GM06990 (cell line): ENCODE measurements around the gene ZNF48.

ENCODE experiments used
- DNase-seq: peaks from one replicate; pipeline ENCODE4 v3.0.0-alpha.2; 2011; ENCODE audit not compliant: insufficient read length; ENCODE audit errors: extremely low read depth
- H3K27me3 ChIP-seq: replicated peaks from 2 replicates; pipeline ENCODE4 v1.6.0; 2011; ENCODE audit warnings: low read length; ENCODE audit not compliant: control insufficient read depth, insufficient read depth
- H3K36me3 ChIP-seq: 2 replicates; pipeline ENCODE4 v1.5.1; 2011; ENCODE audit warnings: low read length; ENCODE audit not compliant: control insufficient read depth, insufficient read depth
- H3K4me3 ChIP-seq: replicated peaks from 2 replicates; pipeline ENCODE4 v1.5.1; 2011; ENCODE audit warnings: low read depth, mild to moderate bottlenecking, control low read depth, low read length
- CTCF ChIP-seq: IDR thresholded peaks from 2 replicates; pipeline ENCODE4 v1.5.1; 2011; ENCODE audit warnings: low read length, control low read depth, mild to moderate bottlenecking, inconsistent platforms; ENCODE audit not compliant: insufficient read depth, poor library complexity, severe bottlenecking

The ZNF48 gene

GRCh38 chr16:30372725-30373124 lies 22.5 kb upstream of the ZNF48 start:
- no peak for TF ChIP-seq CTCF
- Histone ChIP-seq H3K36me3 (no peaks in the 10 kb centered on the region; the same call in 1 of the 2 replicates), H3K4me3 (no peak overlapping the region), H3K27me3 (no peaks in the 10 kb centered on the region)
- no peak for DNase-seq

GRCh38 chr16:30374538-30374937 lies 20.7 kb upstream of the ZNF48 start, which contains the start of gene MYL11:
Gene MYL11 (plus strand): TSS chr16:30374802. CDS start chr16:30374858, 56 bp downstream.
- no peak for TF ChIP-seq CTCF
- DNase-seq, result no peak
- no peaks in the 10 kb centered on the region for H3K27me3 ChIP-seq
- H3K4me3 ChIP-seq, result no peak within 1 kb of the TSS
- no peaks in the 10 kb centered on the region; the same call in 1 of the 2 replicates for H3K36me3 ChIP-seq

DNA sequence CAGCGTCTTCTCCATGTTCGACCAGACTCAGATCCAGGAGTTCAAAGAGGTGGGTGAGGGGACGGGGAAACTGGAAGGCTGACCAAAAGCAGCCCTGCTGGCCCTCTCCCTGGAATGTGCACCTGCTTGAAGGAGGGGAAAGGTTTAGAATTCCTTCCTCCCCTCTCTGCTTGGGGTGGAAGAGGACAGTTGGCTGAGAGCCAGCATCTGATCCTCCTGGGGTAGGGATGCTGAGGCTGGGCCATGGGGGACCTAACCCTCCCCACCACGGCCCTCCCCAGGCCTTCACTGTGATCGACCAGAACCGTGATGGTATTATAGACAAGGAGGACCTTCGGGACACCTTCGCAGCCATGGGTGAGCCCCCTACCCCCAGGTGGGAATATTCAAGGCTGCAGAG lies 19.4 kb upstream of the ZNF48 start:
- Histone ChIP-seq H3K36me3 (peaks cover 4% of the 10 kb centered on the region; the same call in 1 of the 2 replicates), H3K27me3 (no peaks in the 10 kb centered on the region)
- no peak for TF ChIP-seq CTCF

GRCh38 chr16:30376461-30376902 lies 18.7 kb upstream of the ZNF48 start:
- no peak for TF ChIP-seq CTCF
- Histone ChIP-seq H3K4me3 (no peak overlapping the region), H3K36me3 (peaks cover 6% of the 10 kb centered on the region; the same call in 1 of the 2 replicates), H3K27me3 (no peaks in the 10 kb centered on the region)
- no peak for DNase-seq

More for the DNA sequence above, 19.4 kb upstream of the ZNF48 start:
- H3K4me3 ChIP-seq, result no peak overlapping the region
- DNase-seq, result no peak

GRCh38 chr16:30377050-30377811 lies 18.0 kb upstream of the ZNF48 start:
- no peak for DNase-seq
- Histone ChIP-seq H3K27me3 (no peaks in the 10 kb centered on the region), H3K4me3 (peak overlapping the region; percentile 67), H3K36me3 (peaks cover 6% of the 10 kb centered on the region)
- TF ChIP-seq CTCF, result no peak
